Measurements from ENCODE around the gene C19orf44.
"Not testable (repeated sequence)": the region's sequence is repeated elsewhere in the genome, so short reads cannot be mapped to it uniquely, and the experiment has no call there.

DNA sequence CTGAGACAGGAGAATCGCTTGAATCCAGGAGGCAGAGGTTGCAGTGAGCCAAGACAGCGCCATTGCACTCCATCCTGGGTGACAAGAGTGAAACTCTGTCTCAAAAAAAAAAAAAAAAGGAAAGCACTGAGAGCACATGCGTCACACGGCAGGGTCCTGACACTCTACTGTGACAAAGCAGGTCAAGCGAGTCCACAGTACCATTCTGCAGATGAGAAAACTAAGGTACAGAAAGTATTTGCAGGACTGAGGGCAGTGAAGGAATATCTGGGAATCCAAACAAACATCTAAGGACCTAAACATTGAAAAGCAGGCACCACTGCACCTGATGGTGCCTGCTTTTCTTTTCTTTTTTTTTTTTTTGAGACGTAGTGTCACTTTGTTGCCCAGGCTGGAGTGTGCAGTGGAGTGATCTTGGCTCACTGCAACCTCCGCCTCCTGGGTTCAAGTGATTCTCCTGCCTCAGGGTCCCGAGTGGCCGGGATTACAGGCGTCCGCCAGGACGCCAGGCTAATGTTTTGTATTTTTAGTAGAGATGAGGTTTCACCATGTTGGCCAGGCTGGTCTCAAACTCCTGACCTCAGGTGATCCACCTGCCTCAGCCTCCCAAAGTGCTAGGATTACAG lies 29.3 kb upstream of the C19orf44 start:
- TF ChIP-seq, protein P1, sequence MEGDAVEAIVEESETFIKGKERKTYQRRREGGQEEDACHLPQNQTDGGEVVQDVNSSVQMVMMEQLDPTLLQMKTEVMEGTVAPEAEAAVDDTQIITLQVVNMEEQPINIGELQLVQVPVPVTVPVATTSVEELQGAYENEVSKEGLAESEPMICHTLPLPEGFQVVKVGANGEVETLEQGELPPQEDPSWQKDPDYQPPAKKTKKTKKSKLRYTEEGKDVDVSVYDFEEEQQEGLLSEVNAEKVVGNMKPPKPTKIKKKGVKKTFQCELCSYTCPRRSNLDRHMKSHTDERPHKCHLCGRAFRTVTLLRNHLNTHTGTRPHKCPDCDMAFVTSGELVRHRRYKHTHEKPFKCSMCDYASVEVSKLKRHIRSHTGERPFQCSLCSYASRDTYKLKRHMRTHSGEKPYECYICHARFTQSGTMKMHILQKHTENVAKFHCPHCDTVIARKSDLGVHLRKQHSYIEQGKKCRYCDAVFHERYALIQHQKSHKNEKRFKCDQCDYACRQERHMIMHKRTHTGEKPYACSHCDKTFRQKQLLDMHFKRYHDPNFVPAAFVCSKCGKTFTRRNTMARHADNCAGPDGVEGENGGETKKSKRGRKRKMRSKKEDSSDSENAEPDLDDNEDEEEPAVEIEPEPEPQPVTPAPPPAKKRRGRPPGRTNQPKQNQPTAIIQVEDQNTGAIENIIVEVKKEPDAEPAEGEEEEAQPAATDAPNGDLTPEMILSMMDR (IDR thresholded peaks at IDR 0.05) = not testable (repeated sequence)
- TF ChIP-seq EP300, POLR2A (IDR thresholded peaks at IDR 0.05): not testable (repeated sequence)

All from ovary (tissue), 3 donors.